Hepatocyte (in vitro differentiated cells): ENCODE measurements around the gene TAF11L5.

Experiments
- CTCF ChIP-seq: fragments of 200-600 bp; sonication (generic); IDR thresholded peaks from 2 replicates; pipeline ENCODE4 v1.5.1; 2016; ENCODE audit warnings: antibody characterized with exemption, mild to moderate bottlenecking; ENCODE audit not compliant: poor library complexity
- EZH2 ChIP-seq: fragments of 200-600 bp; sonication (generic); IDR thresholded peaks from 2 replicates; pipeline ENCODE4 v1.6.1; 2016; ENCODE audit warnings: antibody characterized with exemption, mild to moderate bottlenecking, borderline replicate concordance
- EZH2phosphoT487 ChIP-seq: fragments of 200-600 bp; sonication (generic); IDR thresholded peaks from one replicate; pipeline ENCODE4 v1.6.1; 2018; ENCODE audit warnings: antibody characterized with exemption, mild to moderate bottlenecking, low read depth, moderate library complexity; ENCODE audit not compliant: unreplicated experiment, severe bottlenecking

GRCh38 chr5:17481378-17481777 is 43.7 kb upstream of the TAF11L5 start:
- TF ChIP-seq CTCF = no peak
- no peak for TF ChIP-seq EZH2phosphoT487
- TF ChIP-seq EZH2 = no peak
